Fibroblast of gingiva (primary cell): ENCODE data around the gene ACBD6.
"Not testable (repeated sequence)": the region's sequence is repeated elsewhere in the genome, so short reads cannot be mapped to it uniquely, and the experiment has no call there.

Source experiments
- DNase-seq: peaks from one replicate; pipeline ENCODE4 v3.0.0-alpha.2; 2011; ENCODE audit warnings: low read depth

Gene ACBD6

DNA sequence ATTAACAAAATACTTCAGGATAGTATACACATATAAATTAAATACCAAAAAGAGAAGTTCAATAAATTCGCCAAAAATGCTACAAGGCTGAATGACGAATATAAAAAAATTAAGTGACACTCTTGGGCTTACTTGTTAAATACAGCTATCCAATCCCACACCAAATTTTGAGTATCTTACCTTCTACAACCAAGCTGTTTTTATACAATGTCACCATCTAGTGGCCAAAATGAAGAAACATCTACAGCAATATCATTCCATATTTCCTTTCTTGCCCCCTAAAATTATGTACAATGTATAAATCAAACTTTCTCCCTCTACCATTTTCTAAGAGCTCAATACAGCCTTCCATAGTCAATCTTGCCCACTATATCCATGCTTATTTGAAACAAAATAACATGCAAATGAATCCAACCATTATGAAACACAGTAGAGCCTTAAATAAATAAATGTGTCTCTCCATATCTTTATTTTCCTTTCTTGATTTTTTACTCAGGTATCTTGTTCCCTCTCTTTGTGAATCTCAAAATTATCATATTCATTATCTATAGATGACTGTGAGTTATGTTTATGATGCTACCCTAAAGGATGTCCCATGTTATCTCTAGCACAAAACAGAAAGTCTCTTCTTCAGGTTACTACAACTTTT is 86.3 kb downstream of the ACBD6 start:
- peak; percentile 30 for DNase-seq

DNA sequence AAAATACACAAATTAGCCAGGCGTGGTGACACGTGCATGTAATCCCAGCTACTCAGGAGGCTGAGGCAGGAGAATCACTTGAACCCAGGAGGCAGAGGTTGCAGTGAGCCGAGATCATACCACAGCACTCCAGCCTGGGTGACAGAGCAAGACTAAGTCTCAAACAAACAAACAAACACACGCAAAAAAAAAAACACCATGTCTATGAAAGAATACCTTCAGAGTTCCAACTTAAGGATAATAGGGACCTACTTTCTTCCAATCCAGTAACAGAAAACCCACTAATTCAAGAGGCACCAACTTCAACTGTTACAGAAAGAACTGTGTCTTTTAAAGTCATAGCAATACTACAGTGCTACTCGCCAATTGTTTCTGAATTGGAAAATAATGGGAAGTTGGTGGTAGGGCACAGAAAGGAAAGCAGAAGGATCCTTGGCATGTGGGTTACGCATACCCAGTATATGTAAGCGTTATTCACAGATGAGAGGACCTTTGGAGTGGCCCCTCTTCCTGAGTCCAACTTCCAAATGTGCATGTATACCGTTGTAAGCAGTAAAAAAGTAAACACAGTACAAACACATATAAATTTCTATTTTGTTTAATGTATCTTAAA is 87.0 kb downstream of the ACBD6 start:
- no peak for DNase-seq

DNA sequence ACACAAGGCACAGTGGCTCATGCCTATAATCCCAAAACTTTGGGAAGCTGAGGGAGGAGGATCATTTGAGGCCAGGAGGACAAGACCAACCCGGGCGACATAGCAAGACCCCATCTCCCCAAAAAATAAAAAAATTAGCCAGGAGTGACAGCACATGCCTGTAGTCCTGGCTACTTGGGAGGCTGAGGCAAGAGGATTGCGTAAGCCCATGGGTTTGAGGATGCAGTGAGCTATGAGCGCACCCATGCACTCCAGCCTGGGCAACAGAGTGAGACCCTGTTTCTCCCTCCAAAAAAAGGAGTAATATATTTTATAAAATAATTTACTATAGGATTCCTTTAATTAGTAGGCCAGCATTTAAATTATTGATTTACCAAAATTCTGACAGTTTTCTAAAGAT is 89.8 kb downstream of the ACBD6 start:
- no peak for DNase-seq

- not testable (repeated sequence) for DNase-seq
These were observed 94.2 kb downstream of the ACBD6 start for GRCh38 chr1:180408128-180408527.

- no peak for DNase-seq
These were observed 95.3 kb downstream of the ACBD6 start for GRCh38 chr1:180407051-180407450.

DNA sequence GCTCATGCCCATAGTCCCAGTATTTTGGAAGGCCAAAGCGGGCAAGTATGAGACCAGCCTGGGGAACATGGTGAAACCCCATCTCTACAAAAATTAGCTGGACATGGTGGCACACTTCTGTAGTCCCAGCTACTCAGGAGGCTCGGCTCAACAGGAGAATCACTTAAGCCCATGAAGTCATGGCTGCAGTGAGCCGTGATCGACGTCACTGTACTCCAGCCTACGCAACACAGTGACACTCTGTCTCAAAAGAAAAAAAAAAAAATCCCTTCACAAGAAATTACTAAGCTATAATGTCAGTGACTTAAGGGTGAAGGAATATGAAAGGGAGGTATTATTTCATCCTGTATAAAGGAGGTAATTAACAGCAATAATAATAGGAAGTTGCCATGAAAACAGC is 99.8 kb downstream of the ACBD6 start:
- DNase-seq = no peak

DNA sequence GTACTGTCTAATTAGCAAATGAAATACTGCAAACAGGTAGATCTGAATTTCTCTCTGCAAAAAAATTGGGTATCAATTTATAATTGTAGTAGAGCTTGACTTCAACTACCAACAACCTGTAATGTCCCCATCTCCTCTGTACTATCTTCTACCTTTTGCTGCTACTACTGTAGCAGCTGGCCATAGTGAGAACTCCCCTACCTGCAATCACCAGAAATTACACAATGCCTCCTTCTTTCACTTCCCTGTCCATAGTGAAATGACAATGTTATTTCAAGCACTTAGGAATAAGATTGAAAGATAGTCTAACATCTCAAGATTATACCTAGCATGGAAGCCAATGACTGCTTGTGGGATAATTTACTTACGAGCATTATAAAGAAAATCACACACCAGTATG is 100.4 kb downstream of the ACBD6 start:
- no peak for DNase-seq

DNA sequence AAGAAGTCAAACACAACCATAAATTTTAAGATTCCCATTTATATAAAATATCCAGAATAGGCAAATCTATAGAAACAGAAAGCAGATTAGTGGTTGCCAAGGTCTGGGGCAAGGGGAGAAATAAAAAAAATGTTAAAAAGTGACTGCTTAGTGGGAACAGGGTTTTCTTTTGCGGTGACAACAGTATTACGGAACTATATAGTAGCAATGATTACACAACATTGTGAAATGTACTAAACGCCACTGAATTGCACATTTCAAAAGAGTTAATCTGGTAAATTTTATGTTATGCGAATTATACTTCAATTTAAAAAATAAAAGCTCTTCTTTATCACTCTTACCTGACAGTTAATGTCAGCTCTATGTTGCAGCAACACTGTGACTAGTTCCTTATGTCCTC is 105.2 kb downstream of the ACBD6 start:
- DNase-seq = peak; percentile 20

DNA sequence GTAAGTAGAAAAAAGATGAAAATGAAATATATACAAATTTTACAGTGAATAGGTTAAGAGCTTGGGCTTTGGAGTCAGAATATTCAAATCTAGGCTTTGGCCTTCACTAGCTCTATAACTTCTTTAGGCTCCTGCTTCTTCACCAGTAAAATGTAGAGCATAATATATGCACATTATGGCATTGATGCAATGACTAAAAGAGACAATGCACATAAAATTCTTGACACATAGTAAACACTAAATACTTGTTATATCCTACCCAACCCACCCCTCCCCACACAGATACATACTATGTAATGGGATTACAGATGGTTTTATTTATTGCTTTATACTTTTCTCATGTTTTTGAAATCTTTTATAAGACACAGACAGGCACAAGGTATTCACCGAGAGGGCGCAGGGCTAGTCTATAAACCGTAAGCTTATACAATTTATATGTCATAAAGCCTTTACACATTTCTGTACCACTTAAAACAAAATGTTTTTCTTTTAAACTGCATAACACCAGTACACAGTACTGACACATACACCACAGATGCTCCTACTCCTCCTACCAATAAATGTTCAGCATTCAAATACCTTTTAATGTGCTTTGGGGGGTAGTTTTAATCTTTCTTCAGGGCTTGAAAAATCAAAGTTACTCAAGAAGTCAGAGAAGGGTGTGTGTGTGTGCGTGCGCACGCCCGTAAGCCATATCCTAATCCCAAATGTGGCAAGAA is 109.8 kb downstream of the ACBD6 start:
- no peak for DNase-seq

DNA sequence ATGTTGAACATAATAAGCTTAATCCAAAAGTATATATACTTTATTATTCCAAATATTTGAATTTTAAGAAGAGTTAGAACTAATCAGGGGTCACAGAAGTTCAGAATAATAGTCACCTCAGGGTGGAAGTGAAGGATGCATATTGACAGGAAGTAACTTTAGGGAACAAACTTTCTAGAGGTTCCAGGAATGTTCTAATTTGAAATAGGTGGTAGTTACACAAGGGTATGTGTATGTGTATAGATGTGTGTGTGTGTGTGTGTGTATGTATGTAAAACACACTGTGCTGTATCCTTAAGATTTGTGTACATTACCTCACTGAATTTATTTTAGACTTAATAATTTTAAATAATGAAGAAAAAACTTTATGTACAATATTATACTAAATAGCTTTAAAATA is 110.4 kb downstream of the ACBD6 start:
- no peak for DNase-seq

- no peak for DNase-seq
These were observed 115.0 kb downstream of the ACBD6 start for GRCh38 chr1:180387413-180387812.

DNA sequence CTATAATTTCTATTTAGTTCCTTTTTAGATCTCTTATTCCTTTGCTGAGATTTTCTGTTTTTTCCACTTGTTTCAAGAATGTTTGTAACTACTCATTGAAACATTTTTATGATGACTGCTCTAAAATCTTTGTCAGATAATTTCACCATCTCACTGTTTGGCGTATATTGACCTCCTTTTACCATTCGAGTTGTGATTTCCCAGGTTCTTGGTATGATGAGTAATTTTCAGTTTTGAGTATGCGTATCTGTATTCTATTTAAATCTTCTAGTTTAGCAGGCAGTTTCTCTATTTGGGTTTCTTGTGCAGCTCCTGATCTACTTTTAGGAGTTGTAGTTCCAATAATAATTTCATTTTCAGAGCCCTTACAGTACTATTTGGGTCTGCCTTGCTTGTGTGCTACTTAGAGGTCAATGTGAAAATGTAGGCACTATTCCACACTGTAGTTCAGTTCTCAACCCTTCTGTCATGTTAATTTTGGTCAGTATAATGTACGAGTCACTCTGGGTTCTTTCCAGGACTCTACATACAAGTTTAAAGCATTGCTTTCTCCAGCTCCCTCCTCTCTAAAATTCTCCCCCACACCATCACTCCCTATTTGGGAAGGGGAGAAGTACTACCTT is 115.5 kb downstream of the ACBD6 start:
- no peak for DNase-seq

DNA sequence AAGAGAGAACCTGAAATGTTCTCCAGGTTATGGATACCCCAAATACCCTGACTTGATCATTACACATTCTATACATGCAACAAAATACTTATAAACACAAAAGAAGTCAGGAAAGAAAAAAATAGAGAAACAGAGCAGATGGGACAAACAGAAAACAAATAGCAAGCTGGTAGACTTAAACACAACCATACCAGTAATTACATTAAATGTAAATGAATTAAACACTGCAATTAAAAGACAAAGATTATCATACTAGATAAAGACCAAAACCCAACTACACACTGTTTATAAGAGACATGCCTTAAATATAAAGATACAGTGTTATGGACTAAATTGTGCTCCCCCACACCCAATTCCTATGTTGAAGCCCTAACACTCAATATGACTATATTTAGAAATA is 117.2 kb downstream of the ACBD6 start:
- no peak for DNase-seq

GRCh38 chr1:180384286-180385005 is 117.9 kb downstream of the ACBD6 start:
- DNase-seq = no peak

GRCh38 chr1:180382326-180383115 is 119.9 kb downstream of the ACBD6 start:
- no peak for DNase-seq

- DNase-seq = no peak
These were observed 121.2 kb downstream of the ACBD6 start for GRCh38 chr1:180381184-180381580.

GRCh38 chr1:180380259-180381183 is 121.9 kb downstream of the ACBD6 start:
- no peak for DNase-seq

DNA sequence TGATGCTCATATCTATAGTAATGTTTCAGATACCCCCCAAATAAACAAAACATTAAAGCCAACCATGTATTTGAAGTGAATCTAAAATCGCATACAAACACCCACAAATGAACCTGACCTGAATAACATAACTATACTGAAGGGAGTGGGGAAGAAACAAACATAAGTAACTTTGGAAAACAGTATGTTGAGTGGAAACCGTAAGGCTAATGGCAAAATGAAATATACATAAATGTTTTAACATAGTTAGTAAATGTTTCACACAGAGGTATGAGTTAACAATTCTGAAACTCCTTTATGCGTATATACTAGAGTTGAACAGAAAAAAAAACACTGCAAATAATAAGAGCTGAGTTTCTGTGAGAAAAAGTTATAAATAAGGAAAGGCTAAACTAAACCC is 125.6 kb downstream of the ACBD6 start:
- DNase-seq = no peak

DNA sequence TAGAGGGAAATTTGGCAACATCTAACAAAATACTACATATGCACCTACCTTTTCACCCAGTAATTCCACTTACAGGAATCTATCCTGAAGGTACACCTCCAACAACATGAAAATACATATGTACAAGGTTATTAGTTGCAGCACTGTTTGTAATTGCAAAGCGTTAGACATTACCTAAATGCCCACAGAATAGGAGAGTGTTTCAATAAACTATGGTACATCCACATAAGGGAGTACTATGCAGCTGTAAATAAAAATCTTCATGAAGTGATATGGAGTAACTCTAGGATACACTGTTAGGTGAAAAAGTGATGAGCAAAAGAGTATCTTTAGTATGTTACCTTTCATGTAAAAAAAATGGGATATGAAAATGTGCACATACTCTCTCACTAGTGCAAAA is 126.1 kb downstream of the ACBD6 start:
- no peak for DNase-seq

DNA sequence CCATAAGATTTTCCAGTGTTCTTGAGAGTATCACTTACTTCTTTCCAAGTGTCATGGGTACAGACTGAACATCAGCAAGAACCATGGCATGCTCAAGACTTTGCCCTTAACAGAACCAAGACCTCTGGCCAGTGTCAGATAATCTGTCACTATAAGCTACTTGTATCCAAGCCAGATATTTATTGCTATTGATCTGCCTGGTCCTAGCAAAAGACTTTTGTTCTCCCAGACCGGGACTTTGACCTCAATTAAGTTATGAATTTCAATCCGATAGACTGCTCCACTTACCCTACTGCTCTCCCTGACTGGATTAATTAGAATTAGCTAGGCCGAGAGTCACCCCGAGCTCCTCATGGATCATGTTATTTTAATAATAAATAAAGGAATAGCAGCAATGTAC is 129.6 kb downstream of the ACBD6 start:
- no peak for DNase-seq
